SK-N-SH treated with all-trans-retinoic acid at 6 μM for 48 hours (cell line): ENCODE results near the gene ARHGAP15.
"Not testable (repeated sequence)": the region's sequence is repeated elsewhere in the genome, so short reads cannot be mapped to it uniquely, and the experiment has no call there.

Experiments used
- ESRRG ChIP-seq: fragments of 250-450 bp; sonication (Bioruptor Pico); IDR thresholded peaks from 2 replicates; pipeline ENCODE4 v1.6.1; 2021; ENCODE audit warnings: mild to moderate bottlenecking
- GLIS3 ChIP-seq: fragments of 250-450 bp; sonication (Bioruptor Pico); IDR thresholded peaks from 2 replicates; pipeline ENCODE4 v1.5.0; 2020; ENCODE audit warnings: mild to moderate bottlenecking, moderate library complexity
- PATZ1 ChIP-seq: fragments of 250-450 bp; sonication (Bioruptor Pico); IDR thresholded peaks from 2 replicates; pipeline ENCODE4 v1.8.0; 2020; ENCODE audit warnings: mild to moderate bottlenecking, moderate library complexity, borderline replicate concordance
- ZNF565 ChIP-seq: fragments of 450-650 bp; formaldehyde crosslinking; conservative IDR thresholded peaks from 2 replicates; pipeline ENCODE4 v1.5.0; 2020; ENCODE audit warnings: low read depth, mild to moderate bottlenecking, moderate library complexity

DNA sequence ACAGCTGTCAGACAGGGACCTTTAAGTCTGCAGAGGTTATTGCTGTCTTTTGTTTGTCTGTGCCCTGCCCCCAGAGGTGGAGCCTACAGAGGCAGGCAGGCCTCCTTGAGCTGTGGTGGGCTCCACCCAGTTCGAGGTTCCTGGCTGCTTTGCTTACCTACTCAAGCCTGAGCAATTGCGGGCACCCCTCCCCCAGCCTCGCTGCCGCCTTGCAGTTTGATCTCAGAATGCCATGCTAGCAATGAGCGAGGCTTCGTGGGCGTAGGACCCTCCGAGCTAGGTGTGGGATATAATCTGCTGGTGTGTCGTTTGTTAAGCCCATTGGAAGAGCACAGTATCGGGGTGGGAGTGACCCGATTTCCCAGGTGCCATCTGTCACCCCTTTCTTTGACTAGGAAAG lies 412.7 kb downstream of the ARHGAP15 start:
- not testable (repeated sequence) for TF ChIP-seq PATZ1; GLIS3 (CRISPR knock-in tag); ESRRG (CRISPR knock-in tag); ZNF565 (CRISPR knock-in tag)
